MCF 10A (cell line): ENCODE data around the gene TMEM131. TPM values are rescaled to one million over a fixed set of nuclear protein-coding genes. Genes with fewer than 3 reads are reported as not detected.
"Not testable (repeated sequence)": the region's sequence is repeated elsewhere in the genome, so short reads cannot be mapped to it uniquely, and the experiment has no call there.

Experiments
- BruUV-seq: library from RNA; stranded (reverse); fragments of 400-500 nt; replicated peaks from 2 replicates; lab custom pipeline; 2021; lab: Mats Ljungman, UMichigan
- CTCF ChIA-PET: fragments of 300-600 bp; sonication (Branson Sonifier 250); formaldehyde crosslinking; extraction: SDS; loops from one replicate; lab custom pipeline; 2021; ENCODE audit warnings: antibody characterized with exemption, inconsistent platforms; lab: Yijun Ruan, JAX
- POLR2A ChIA-PET: fragments of 300-600, 350-650 bp; sonication (Branson Sonifier 250); formaldehyde crosslinking; extraction: SDS; loops from one replicate; lab custom pipeline; 2020; ENCODE audit warnings: antibody characterized with exemption, inconsistent platforms; lab: Yijun Ruan, JAX
- DNase-seq: peaks from one replicate; pipeline ENCODE4 v3.0.0-alpha.2; 2018; ENCODE audit not compliant: unreplicated experiment
- H3K27ac Mint-ChIP-seq: one replicate; pipeline ENCODE4 v1.8.0; 2022; ENCODE audit warnings: mild to moderate bottlenecking, low read depth, mixed read lengths; ENCODE audit not compliant: unreplicated experiment
- H3K27me3 Mint-ChIP-seq: one replicate; pipeline ENCODE4 v1.8.0; 2022; ENCODE audit warnings: mixed read lengths; ENCODE audit not compliant: insufficient read depth, unreplicated experiment
- H3K36me3 Mint-ChIP-seq: one replicate; pipeline ENCODE4 v1.8.0; 2022; ENCODE audit warnings: mild to moderate bottlenecking, moderate library complexity, mixed read lengths; ENCODE audit not compliant: insufficient read depth, unreplicated experiment
- H3K4me1 Mint-ChIP-seq: one replicate; pipeline ENCODE4 v1.8.0; 2022; ENCODE audit warnings: mixed read lengths; ENCODE audit not compliant: insufficient read depth, unreplicated experiment
- H3K4me3 Mint-ChIP-seq: one replicate; pipeline ENCODE4 v1.8.0; 2022; ENCODE audit warnings: mild to moderate bottlenecking, moderate library complexity, mixed read lengths; ENCODE audit not compliant: unreplicated experiment
- H3K9me3 Mint-ChIP-seq: one replicate; pipeline ENCODE4 v1.8.0; 2022; ENCODE audit warnings: mixed read lengths; ENCODE audit not compliant: unreplicated experiment
- CTCF ChIP-seq: fragments of 200-600 bp; IDR thresholded peaks from one replicate; pipeline ENCODE4 v1.8.0; 2022; ENCODE audit warnings: antibody characterized with exemption, mild to moderate bottlenecking; ENCODE audit not compliant: unreplicated experiment
- intact Hi-C: fragments of 100-400 bp; cut with micrococcal nuclease; formaldehyde crosslinking; loops from 2 replicates; pipeline ENCODE4 v1.14.1; 2022
- total RNA-seq: library from RNA; stranded (reverse); gene quantifications from 2 replicates; pipeline ENCODE4 v1.2.3, GENCODE V29; 2022

Gene TMEM131
- total RNA-seq, 1 experiment from 2014 or later = 42.2 TPM

- ChIA-PET CTCF (interaction anchor here (2.2 kb wide), 1 partner anchor 38 kb away, joined by 8 read pairs; no protein-coding TSS in a partner anchor), POLR2A (interaction anchor here (1.2 kb wide), 1 partner anchor 26 kb away, joined by 7 read pairs; no protein-coding TSS in a partner anchor)
- peaks cover 8% of the 10 kb centered on the region for H3K36me3 Mint-ChIP-seq
- H3K27ac Mint-ChIP-seq = no peak overlapping the region
- H3K27me3 Mint-ChIP-seq = no peaks in the 10 kb centered on the region
- DNase-seq = no peak
- peaks cover 8% of the 10 kb centered on the region for H3K4me1 Mint-ChIP-seq
- BruUV-seq = no TSS peak
- TF ChIP-seq CTCF = no peak
- intact Hi-C loops = no loop called here
- H3K4me3 Mint-ChIP-seq = no peak overlapping the region
- no peaks in the 10 kb centered on the region for H3K9me3 Mint-ChIP-seq
Observed at GRCh38 chr2:97844311-97844859, 151.4 kb downstream of the TMEM131 start.

GRCh38 chr2:97840198-97840597 lies 155.6 kb downstream of the TMEM131 start:
- Mint-ChIP-seq H3K4me3 (no peak overlapping the region), H3K27me3 (no peaks in the 10 kb centered on the region), H3K36me3 (peaks cover 22% of the 10 kb centered on the region), H3K27ac (no peak overlapping the region), H3K4me1 (no peaks in the 10 kb centered on the region), H3K9me3 (no peaks in the 10 kb centered on the region)
- DNase-seq = no peak
- TF ChIP-seq CTCF = no peak
- no TSS peak for BruUV-seq
- ChIA-PET CTCF (interaction anchor here (1.6 kb wide), 1 partner anchor 33 kb away, joined by 4 read pairs; no protein-coding TSS in a partner anchor), POLR2A (no interaction called here)
- intact Hi-C loops = no loop called here

- no TSS peak for BruUV-seq
- H3K9me3 Mint-ChIP-seq = no peaks in the 10 kb centered on the region
- ChIA-PET CTCF (interaction anchor here (0.6 to 1.3 kb wide), 2 partner anchors 23 to 135 kb away, joined by 3 read pairs; no protein-coding TSS in a partner anchor), POLR2A (no interaction called here)
- H3K27ac Mint-ChIP-seq = no peak overlapping the region
- H3K27me3 Mint-ChIP-seq = no peaks in the 10 kb centered on the region
- H3K4me3 Mint-ChIP-seq = no peak overlapping the region
- peaks cover 29% of the 10 kb centered on the region for H3K36me3 Mint-ChIP-seq
- intact Hi-C loops = no loop called here
- no peak for DNase-seq
- TF ChIP-seq CTCF = no peak
- no peaks in the 10 kb centered on the region for H3K4me1 Mint-ChIP-seq
Observed at GRCh38 chr2:97834610-97835009, 161.1 kb downstream of the TMEM131 start.

GRCh38 chr2:97831121-97831520 lies 164.6 kb downstream of the TMEM131 start:
- Mint-ChIP-seq H3K4me1 (no peaks in the 10 kb centered on the region), H3K4me3 (no peak overlapping the region), H3K27me3 (no peaks in the 10 kb centered on the region), H3K36me3 (peaks cover 15% of the 10 kb centered on the region), H3K27ac (no peak overlapping the region), H3K9me3 (no peaks in the 10 kb centered on the region)
- no TSS peak for BruUV-seq
- ChIA-PET POLR2A (interaction anchor here (1.3 kb wide), 1 partner anchor 11 kb away, joined by 3 read pairs; no protein-coding TSS in a partner anchor), CTCF (interaction anchor here (0.6 to 1.4 kb wide), 4 partner anchors 12 to 755 kb away, joined by 3 read pairs; no protein-coding TSS in a partner anchor)
- intact Hi-C loops = no loop called here
- no peak for TF ChIP-seq CTCF
- no peak for DNase-seq

- H3K4me3 Mint-ChIP-seq, H3K4me1 Mint-ChIP-seq, H3K27ac Mint-ChIP-seq, H3K9me3 Mint-ChIP-seq, BruUV-seq, DNase-seq, intact Hi-C loops, H3K27me3 Mint-ChIP-seq: not testable (repeated sequence)
- POLR2A ChIA-PET = interaction anchor here (1.2 kb wide), 1 partner anchor 15 kb away, joined by 3 read pairs; no protein-coding TSS in a partner anchor
- peaks cover 13% of the 10 kb centered on the region for H3K36me3 Mint-ChIP-seq
- CTCF ChIA-PET = interaction anchor here (1.0 to 1.9 kb wide), 2 partner anchors 22 to 439 kb away, joined by 3 to 9 read pairs; no protein-coding TSS in a partner anchor
Observed at GRCh38 chr2:97829255-97829654, 166.5 kb downstream of the TMEM131 start.

- CTCF ChIA-PET, H3K27ac Mint-ChIP-seq, H3K27me3 Mint-ChIP-seq, H3K4me1 Mint-ChIP-seq, intact Hi-C loops, BruUV-seq, H3K9me3 Mint-ChIP-seq, DNase-seq, H3K4me3 Mint-ChIP-seq, POLR2A ChIA-PET: not testable (repeated sequence)
- peaks cover 17% of the 10 kb centered on the region for H3K36me3 Mint-ChIP-seq
Observed at GRCh38 chr2:97827013-97827412, 168.7 kb downstream of the TMEM131 start.
